ENCODE results near the gene FAM219B.

DNA sequence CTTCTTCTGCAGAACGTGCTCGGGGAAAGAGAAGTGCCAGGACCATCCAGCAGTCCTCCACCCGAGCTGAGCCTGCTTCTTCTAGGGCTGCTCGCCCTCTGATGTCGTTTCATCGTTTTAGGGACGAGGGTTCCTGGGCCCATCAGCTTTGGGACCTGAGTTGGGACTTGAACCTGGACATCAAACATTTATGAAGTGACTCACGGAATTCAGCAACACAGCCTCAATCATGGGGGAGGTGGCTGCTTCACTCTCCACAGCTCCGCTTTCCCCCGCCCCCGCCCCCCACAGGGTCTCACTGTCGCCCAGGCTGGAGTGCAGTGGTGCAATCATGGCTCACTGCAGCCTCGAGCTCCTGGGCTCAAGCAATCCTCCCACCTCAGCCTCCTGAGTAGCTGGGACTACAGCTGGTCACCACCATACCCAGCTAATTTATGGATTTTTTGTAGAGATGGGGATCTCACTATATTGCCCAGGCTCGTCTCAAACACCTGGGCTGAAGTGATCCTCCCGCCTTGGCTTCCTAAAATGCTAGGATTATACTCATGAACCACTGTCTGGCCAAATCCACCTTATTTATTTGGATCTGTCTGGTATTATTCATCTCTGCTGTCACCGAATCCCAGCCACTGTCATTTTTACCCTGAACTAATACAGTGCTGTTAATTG lies 32.8 kb downstream of the FAM219B start:
- TF ChIP-seq POLR2AphosphoS5 (IDR thresholded peaks at IDR 0.05): no peak
- TF ChIP-seq CTCF (IDR thresholded peaks at IDR 0.05): no peak
- no peak for TF ChIP-seq POLR2A (IDR thresholded peaks at IDR 0.05)

Measured in stomach (tissue), 4 donors.